Activated naive CD4-positive, alpha-beta T cell treated with anti-CD3 and anti-CD28 coated beads for 36 hours (primary cell): ENCODE data around the gene LAMTOR1. TPM values are rescaled to one million over a fixed set of nuclear protein-coding genes. Genes with fewer than 3 reads are reported as not detected.
"Not testable (repeated sequence)": the region's sequence is repeated elsewhere in the genome, so short reads cannot be mapped to it uniquely, and the experiment has no call there.

Experiments
- CTCF ChIA-PET: fragments of 350-600 bp; sonication (Branson Sonifier 250); formaldehyde crosslinking; loops from one replicate; lab custom pipeline; 2021; ENCODE audit warnings: antibody characterized with exemption; lab: Charles Lee
- DNase-seq: peaks from one replicate; pipeline ENCODE4 v3.0.0-alpha.2; 2020
- H3K27ac Mint-ChIP-seq: one replicate; pipeline ENCODE4 v1.8.0; 2021; ENCODE audit warnings: mild to moderate bottlenecking, mixed read lengths
- H3K27me3 Mint-ChIP-seq: one replicate; pipeline ENCODE4 v1.8.0; 2021; ENCODE audit warnings: low read depth, mixed read lengths
- H3K36me3 Mint-ChIP-seq: one replicate; pipeline ENCODE4 v1.8.0; 2021; ENCODE audit warnings: low read depth, mixed read lengths
- H3K4me1 Mint-ChIP-seq: one replicate; pipeline ENCODE4 v1.8.0; 2021; ENCODE audit warnings: low read depth, mixed read lengths
- H3K4me3 Mint-ChIP-seq: one replicate; pipeline ENCODE4 v1.8.0; 2021; ENCODE audit warnings: mild to moderate bottlenecking, moderate library complexity, mixed read lengths
- H3K9me3 Mint-ChIP-seq: one replicate; pipeline ENCODE4 v1.8.0; 2021; ENCODE audit warnings: mixed read lengths
- intact Hi-C: fragments of 100-400 bp; cut with micrococcal nuclease; formaldehyde crosslinking; loops from one replicate; pipeline ENCODE4 v1.15.1; 2023
- total RNA-seq, 2 experiments: library from RNA; stranded (reverse); gene quantifications; one replicate each; pipeline ENCODE4 v1.2.3, GENCODE V29; 2021

Gene LAMTOR1
- total RNA-seq, result 10 to 100 TPM; 39.1 to 41.8 TPM

DNA sequence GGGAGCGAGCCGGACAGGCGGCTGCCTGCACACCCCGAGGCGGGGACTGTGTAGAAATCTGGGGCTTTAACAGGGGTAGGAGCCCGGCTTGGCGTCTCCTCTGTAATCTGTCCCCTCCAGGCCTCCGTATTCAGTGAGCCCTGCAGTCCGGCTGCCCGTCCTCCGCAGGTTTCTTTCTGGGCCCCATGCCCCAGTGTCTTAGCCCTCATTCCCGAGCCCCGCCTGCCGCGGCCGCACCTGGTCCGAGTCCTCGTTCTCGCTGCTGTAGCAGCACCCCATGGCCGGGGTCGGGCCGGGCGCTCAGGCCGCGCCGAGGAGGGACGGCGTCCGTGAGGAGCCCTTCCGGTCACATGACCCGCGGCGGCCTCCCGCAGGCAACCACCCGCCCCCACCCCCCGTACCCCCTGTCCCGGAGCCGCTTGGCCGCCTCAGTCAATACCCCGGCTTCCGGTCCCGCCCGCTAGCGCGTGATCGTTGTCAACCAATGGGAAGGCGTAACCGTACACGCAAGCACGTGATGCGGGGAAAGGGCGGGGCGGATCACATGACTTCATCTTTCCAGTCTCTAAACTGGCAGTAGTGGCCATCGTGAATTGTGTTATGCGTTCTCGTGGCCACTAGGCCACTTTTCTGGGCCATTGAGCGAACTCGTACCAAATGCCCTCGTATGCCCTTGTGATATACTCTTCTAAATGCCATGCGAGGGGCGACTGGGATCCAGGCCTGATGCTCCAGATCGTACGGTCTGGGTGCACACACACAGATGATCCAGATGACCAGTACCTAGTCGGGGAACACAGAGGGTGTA, at the start of gene LAMTOR1:
LAMTOR1 (minus strand) TSS at position 352 of the 808 bp plus-strand sequence; CDS start at position 279, 73 bp downstream.
- Mint-ChIP-seq H3K27ac (peak within 1 kb of the TSS; percentile 77), H3K27me3 (no peaks in the 10 kb centered on the region), H3K4me3 (peak within 1 kb of the TSS; percentile 87), H3K4me1 (peaks cover 36% of the 10 kb centered on the region), H3K36me3 (peaks cover 7% of the 10 kb centered on the region), H3K9me3 (no peaks in the 10 kb centered on the region)
- DNase-seq, result peak; percentile 100
- CTCF ChIA-PET, result interaction anchor here (2.3 to 4.5 kb wide), 2 partner anchors 12 to 78 kb away, joined by 8 to 38 read pairs; no protein-coding TSS in a partner anchor
- intact Hi-C loops, result loop anchor here (1.0 to 2.0 kb wide), 5 partner anchors 9 to 174 kb away; partner anchors contain the start of genes ANAPC15, LRRC51, NUMA1 and RNF121

DNA sequence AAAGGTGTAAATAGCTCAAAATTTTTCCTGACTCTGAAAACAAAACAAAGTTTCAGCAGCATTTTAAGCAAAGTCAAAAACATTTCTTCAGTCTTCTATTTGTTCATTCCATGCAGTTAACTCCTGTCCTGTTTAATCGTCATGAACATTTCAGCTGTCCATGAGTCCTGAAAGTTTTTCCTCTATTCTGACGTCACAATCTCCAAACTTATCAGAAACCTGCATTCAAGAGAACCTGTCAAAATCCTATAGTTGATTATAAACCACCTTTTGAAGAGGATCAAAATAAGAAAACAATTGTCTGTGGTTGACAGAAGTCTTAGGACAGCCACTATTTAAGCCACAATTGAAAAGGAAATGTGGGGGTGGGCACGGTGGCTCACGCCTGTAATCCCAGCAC, 47.8 kb upstream of the LAMTOR1 start:
- no peaks in the 10 kb centered on the region for H3K36me3 Mint-ChIP-seq
- H3K27me3 Mint-ChIP-seq, result peaks cover 2% of the 10 kb centered on the region
- intact Hi-C loops, result no loop called here
- no peak overlapping the region for H3K27ac Mint-ChIP-seq
- no peak overlapping the region for H3K4me3 Mint-ChIP-seq
- CTCF ChIA-PET, result no interaction called here
- no peak for DNase-seq
- H3K4me1 Mint-ChIP-seq, result no peaks in the 10 kb centered on the region
- H3K9me3 Mint-ChIP-seq, result no peaks in the 10 kb centered on the region

DNA sequence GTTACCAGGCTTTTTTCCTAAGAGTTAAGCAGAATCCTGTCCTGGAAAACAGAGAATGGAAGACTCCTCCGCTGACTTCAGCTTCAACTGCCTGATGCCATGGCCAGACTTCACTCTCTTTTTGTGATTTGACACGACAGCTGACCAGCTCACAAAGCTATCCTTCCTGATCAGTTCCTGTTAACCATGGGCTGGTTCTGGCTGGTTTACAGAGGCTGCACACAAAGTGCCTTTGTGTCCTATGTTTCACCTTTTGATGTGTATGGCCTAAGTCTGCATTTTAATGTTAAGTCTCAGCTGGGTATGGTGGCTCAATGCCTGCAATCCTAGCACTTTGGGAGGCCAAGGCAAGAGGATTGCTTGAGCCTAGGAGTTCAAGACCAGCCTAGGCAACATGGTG, 43.5 kb upstream of the LAMTOR1 start:
- Mint-ChIP-seq H3K9me3 (no peaks in the 10 kb centered on the region), H3K36me3 (no peaks in the 10 kb centered on the region), H3K4me3 (no peak overlapping the region), H3K4me1 (peaks cover 1% of the 10 kb centered on the region), H3K27me3 (no peaks in the 10 kb centered on the region), H3K27ac (no peak overlapping the region)
- intact Hi-C loops, result no loop called here
- CTCF ChIA-PET, result interaction anchor here (0.6 to 1.5 kb wide), 5 partner anchors 9 to 284 kb away, joined by 3 to 5 read pairs (median 3); no protein-coding TSS in a partner anchor
- DNase-seq, result no peak

DNA sequence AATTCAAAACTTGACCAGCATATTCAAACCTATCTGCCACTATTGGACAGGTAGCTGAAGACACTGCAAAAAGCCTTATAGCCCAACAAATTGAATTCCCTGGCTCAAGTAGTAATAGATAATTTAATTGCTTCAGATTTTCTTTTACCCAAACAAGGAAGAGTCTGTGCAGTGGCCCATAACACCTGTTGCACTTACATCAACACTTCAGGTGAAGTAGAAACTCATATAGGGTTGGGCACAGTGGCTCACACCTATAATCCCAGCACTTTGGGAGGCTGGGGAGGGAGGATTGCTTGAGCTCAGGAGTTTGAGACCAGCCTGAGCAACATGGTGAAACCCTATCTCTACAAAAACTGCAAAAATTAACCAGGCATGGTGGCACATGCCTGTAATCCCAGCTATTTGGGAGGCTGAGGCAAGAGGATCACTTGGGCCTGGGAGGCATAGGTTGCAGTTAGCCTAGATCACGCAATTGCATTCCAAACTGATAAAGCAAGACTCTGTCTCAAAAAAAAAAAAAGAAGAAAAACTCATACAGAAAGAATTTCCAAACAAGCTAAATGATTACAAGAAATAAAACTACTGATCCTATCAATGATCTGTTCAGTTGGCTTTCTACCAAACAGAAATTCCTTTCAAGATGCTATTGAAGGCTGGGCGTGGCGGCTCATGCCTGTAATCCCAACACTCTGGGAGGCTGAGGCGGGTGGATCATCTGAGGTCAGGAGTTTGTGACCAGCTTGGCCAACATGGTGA, 41.9 kb upstream of the LAMTOR1 start:
- Mint-ChIP-seq H3K4me1 (peaks cover 1% of the 10 kb centered on the region), H3K9me3 (no peaks in the 10 kb centered on the region), H3K27ac (no peak overlapping the region), H3K36me3 (no peaks in the 10 kb centered on the region), H3K4me3 (no peak overlapping the region), H3K27me3 (no peaks in the 10 kb centered on the region)
- intact Hi-C loops, result loop anchor here (1.0 to 5.0 kb wide), 4 partner anchors 32 to 233 kb away; partner anchors contain the start of gene ANAPC15
- DNase-seq, result no peak
- CTCF ChIA-PET, result interaction anchor here (0.6 to 3.5 kb wide), 24 partner anchors 9 to 379 kb away, joined by 3 to 33 read pairs (median 6); no protein-coding TSS in a partner anchor

DNA sequence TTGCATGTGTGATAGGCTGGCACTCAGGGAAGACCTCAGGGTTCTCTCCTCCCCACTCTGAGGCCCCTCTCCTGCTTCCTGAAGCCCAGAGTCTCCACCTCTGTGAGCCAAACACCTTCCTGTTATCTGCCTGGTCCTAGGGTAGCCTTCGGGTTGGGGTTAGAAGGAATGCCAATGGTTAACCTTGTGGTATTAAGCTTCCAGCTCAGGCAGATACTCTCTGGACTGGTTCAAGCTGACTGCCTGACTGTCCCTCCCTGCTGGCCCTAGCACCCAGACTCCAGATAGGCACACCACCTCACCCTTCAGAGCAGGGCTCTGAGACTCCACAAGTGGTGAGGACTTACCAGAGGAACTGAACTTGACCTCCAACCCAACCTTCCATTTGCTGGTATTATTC, 39.4 kb upstream of the LAMTOR1 start:
- not testable (repeated sequence) for DNase-seq, H3K27me3 Mint-ChIP-seq, H3K27ac Mint-ChIP-seq, H3K4me3 Mint-ChIP-seq, H3K4me1 Mint-ChIP-seq, H3K9me3 Mint-ChIP-seq, H3K36me3 Mint-ChIP-seq
- CTCF ChIA-PET, result interaction anchor here (1.2 to 3.5 kb wide), 2 partner anchors 13 to 117 kb away, joined by 3 to 33 read pairs; no protein-coding TSS in a partner anchor
- intact Hi-C loops, result loop anchor here (5.0 kb wide), 1 partner anchor 230 kb away; no protein-coding TSS in a partner anchor

DNA sequence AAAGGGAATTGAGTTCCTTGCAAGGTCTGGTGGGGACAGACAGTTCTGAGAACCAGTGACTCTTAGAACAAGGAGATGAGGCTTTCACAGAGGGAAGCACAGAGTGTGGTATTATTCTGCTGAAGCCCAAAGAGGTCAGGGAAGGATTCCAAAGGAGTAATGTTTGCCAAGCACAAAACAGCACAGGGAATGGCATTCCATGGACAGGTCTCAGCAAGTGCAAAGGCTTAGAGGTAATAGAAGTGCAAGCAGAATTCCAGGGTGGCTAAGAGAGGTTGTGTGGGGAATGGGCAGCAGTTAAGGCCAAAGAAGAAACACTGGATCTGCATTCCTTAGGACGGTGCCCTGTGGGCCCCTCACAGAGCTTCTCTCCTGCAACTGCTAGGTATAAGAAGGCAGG, 39.0 kb upstream of the LAMTOR1 start:
- not testable (repeated sequence) for H3K27ac Mint-ChIP-seq, H3K4me3 Mint-ChIP-seq, DNase-seq, H3K27me3 Mint-ChIP-seq, H3K36me3 Mint-ChIP-seq, H3K9me3 Mint-ChIP-seq, H3K4me1 Mint-ChIP-seq
- intact Hi-C loops, result loop anchor here (5.0 kb wide), 1 partner anchor 230 kb away; no protein-coding TSS in a partner anchor
- CTCF ChIA-PET, result interaction anchor here (1.4 kb wide), 1 partner anchor 117 kb away, joined by 3 read pairs; no protein-coding TSS in a partner anchor

DNA sequence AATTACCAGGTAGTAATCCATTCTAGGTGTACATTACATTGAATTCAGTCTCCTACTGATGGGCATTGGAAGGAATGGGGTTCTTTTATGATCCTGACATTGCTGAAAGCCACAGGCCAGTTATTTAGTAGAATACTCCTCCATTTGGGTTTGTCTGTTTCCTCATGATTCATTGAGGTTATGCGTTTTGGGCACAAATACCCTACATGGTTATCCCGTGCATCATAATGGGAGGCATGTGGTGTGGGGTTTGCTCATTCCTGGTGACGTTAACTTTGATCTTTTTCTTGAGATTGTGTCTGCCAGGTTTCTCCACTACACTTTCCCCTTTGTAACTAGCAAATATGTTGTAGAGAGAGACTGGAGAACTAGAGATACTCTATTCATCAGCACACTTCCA, 38.0 kb upstream of the LAMTOR1 start:
- H3K4me1 Mint-ChIP-seq, result peaks cover 1% of the 10 kb centered on the region
- no peaks in the 10 kb centered on the region for H3K36me3 Mint-ChIP-seq
- no peaks in the 10 kb centered on the region for H3K27me3 Mint-ChIP-seq
- intact Hi-C loops, result loop anchor here (5.0 kb wide), 1 partner anchor 229 kb away; no protein-coding TSS in a partner anchor
- no peaks in the 10 kb centered on the region for H3K9me3 Mint-ChIP-seq
- H3K4me3 Mint-ChIP-seq, result no peak overlapping the region
- CTCF ChIA-PET, result interaction anchor here (1.0 to 1.4 kb wide), 2 partner anchors 58 to 116 kb away, joined by 3 to 4 read pairs; no protein-coding TSS in a partner anchor
- H3K27ac Mint-ChIP-seq, result no peak overlapping the region
- no peak for DNase-seq

DNA sequence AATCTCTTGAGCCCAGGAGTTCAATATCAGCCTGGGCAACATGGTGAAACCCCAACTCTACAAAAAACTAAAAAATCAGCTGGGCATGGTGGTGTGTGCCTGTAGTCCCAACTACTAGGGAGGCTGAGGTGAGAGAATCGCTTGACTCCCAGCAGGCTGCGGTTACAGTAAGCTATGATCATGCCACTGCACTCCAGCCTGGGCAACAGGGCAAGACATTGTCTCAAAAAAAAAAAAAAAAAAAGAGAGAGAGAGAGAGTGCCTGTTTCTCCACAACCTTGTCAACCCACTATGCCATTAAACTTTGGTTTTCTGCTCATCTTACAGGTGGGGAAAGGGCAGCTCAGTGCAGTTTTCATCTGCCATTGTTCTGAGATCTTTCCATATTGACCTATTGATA, 37.6 kb upstream of the LAMTOR1 start:
- intact Hi-C loops, result loop anchor here (5.0 kb wide), 1 partner anchor 228 kb away; no protein-coding TSS in a partner anchor

DNA sequence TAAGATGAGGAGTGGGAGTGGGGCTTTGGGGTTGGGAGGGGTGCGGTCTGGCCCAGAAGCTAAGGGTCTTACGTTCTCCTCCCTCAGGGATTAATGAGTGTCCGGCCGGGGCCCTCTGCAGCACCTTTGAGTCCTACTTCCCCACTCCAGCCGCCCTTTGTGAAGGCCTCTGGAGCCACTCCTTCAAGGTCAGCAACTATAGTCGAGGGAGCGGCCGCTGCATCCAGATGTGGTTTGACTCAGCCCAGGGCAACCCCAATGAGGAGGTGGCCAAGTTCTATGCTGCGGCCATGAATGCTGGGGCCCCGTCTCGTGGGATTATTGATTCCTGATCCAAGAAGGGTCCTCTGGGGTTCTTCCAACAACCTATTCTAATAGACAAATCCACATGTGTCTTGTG, 36.4 kb upstream of the LAMTOR1 start:
- H3K4me3 Mint-ChIP-seq, result no peak overlapping the region

More for the DNA sequence above, 37.6 kb upstream of the LAMTOR1 start:
- CTCF ChIA-PET, result interaction anchor here (1.0 to 1.4 kb wide), 2 partner anchors 58 to 115 kb away, joined by 3 to 4 read pairs; no protein-coding TSS in a partner anchor
- Mint-ChIP-seq H3K36me3 (no peaks in the 10 kb centered on the region), H3K27ac (no peak overlapping the region), H3K4me1 (peaks cover 1% of the 10 kb centered on the region), H3K9me3 (no peaks in the 10 kb centered on the region), H3K27me3 (no peaks in the 10 kb centered on the region), H3K4me3 (no peak overlapping the region)
- DNase-seq, result no peak

DNA sequence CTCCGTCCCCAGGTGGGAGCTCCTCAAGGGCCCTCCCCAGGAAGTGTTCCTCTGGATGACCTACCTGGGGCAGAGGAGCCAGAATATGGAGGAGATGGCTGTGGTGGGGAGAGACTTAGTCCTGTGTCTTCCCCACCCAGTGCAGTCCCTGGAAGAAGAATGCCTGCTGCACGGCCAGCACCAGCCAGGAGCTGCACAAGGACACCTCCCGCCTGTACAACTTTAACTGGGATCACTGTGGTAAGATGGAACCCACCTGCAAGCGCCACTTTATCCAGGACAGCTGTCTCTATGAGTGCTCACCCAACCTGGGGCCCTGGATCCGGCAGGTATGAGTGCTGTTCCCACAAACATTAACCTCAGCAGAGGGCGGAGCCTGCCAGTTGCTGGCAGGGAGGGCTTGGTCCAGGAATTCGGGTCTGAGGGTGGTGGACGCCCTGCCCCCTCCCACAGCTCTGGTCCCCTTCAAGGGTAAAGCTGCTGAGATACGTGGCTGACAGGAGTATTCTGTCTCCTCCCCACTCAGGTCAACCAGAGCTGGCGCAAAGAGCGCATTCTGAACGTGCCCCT, 35.8 kb upstream of the LAMTOR1 start:
- Mint-ChIP-seq H3K4me1 (peaks cover under 1% of the 10 kb centered on the region), H3K27ac (no peak overlapping the region)
- CTCF ChIA-PET, result interaction anchor here (0.5 to 1.4 kb wide), 2 partner anchors 8 to 267 kb away, joined by 3 to 5 read pairs; no protein-coding TSS in a partner anchor

More for the DNA sequence above, 36.4 kb upstream of the LAMTOR1 start:
- Mint-ChIP-seq H3K9me3 (no peaks in the 10 kb centered on the region), H3K27me3 (no peaks in the 10 kb centered on the region), H3K4me1 (peaks cover 1% of the 10 kb centered on the region), H3K27ac (no peak overlapping the region), H3K36me3 (no peaks in the 10 kb centered on the region)
- DNase-seq, result no peak
- CTCF ChIA-PET, result interaction anchor here (0.5 kb wide), 1 partner anchor 266 kb away, joined by 5 read pairs; no protein-coding TSS in a partner anchor
- intact Hi-C loops, result no loop called here

DNA sequence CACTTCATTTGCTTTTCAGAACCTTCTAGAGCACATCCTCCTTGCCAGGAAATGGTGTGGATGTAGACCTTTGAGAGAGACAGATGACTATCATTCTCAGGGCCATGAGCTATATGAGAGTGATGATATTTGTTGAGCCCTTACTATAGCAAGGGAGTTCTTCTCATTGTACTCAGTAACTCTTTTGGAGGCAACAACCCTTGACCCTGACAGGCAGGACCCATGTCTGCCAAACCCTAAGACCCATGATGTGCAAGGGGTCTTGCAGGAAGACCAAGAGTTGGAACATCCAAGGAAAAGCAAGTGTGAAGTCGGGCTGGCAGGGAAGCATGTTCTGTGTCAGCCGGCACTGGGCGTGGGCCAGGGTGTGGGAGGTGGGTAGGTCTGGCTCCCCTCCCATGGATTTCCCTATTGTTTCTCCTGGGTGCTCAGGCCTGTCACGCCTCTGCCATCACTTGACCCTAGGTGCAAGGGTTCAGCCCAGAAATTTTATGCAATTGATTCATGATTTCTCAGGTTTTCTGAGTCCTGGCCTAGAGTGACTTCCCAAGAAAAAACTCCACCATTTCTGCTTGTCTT, 33.7 kb upstream of the LAMTOR1 start:
- Mint-ChIP-seq H3K4me3 (no peak overlapping the region), H3K36me3 (no peaks in the 10 kb centered on the region)
- CTCF ChIA-PET, result interaction anchor here (0.6 kb wide), 2 partner anchors 90 to 240 kb away, joined by 3 read pairs; no protein-coding TSS in a partner anchor

More for the DNA sequence above, 35.8 kb upstream of the LAMTOR1 start:
- H3K36me3 Mint-ChIP-seq, result no peaks in the 10 kb centered on the region
- no peaks in the 10 kb centered on the region for H3K27me3 Mint-ChIP-seq
- intact Hi-C loops, result no loop called here
- no peak for DNase-seq
- no peak overlapping the region for H3K4me3 Mint-ChIP-seq
- H3K9me3 Mint-ChIP-seq, result no peaks in the 10 kb centered on the region

More for the DNA sequence above, 33.7 kb upstream of the LAMTOR1 start:
- DNase-seq, result no peak
- Mint-ChIP-seq H3K4me1 (no peaks in the 10 kb centered on the region), H3K9me3 (no peaks in the 10 kb centered on the region), H3K27ac (no peak overlapping the region), H3K27me3 (no peaks in the 10 kb centered on the region)
- intact Hi-C loops, result no loop called here
